ENCODE data around the gene BCAS1. TPM values are rescaled to one million over a fixed set of nuclear protein-coding genes. Genes with fewer than 3 reads are reported as not detected.

BCAS1 gene
- total RNA-seq, 5 donors from 2014 or later (not counting 1 experiment from before 2014, with no cell fraction given): 0.26 to 0.76 (median 0.51) TPM; not detected in 1

GRCh38 chr20:54061101-54061881 lies 9.1 kb downstream of the BCAS1 start:
- no peaks in the 10 kb centered on the region for H3K27me3 ChIP-seq (replicated peaks in 1 of 2; ENCODE audit: control insufficient read depth in 2 of 2, extremely low read depth in 1 of 2, insufficient read depth in 2 of 2, low read length in 1 of 2)
- Mint-ChIP-seq H3K27ac (no peak overlapping the region), H3K36me3 (no peaks in the 10 kb centered on the region), H3K27me3 (peaks cover 0 to 2% of the 10 kb centered on the region in 2 donors), H3K4me3 (no peak overlapping the region), H3K4me1 (peaks cover 6 to 11% (median 9%) of the 10 kb centered on the region in 3 donors), H3K9me3 (no peaks in the 10 kb centered on the region)
- no peak for ATAC-seq (replicated peaks in 1 of 4)
- WGBS (ENCODE audit: insufficient coverage): 80% methylated on average over 1 of the region's 8 CpGs
- no peak overlapping the region for H3K4me3 ChIP-seq (ENCODE audit: control insufficient read depth in 1 of 2, extremely low read depth in 1 of 2, low read length in 1 of 2)
- ChIA-PET CTCF (interaction anchor here in 1 of 2 donors (0.6 to 1.2 kb wide), 3 partner anchors 107 to 905 kb away, joined by 3 to 4 read pairs (median 3); no protein-coding TSS in a partner anchor), POLR2A (no interaction called here)
- H3K4me1 ChIP-seq (ENCODE audit: control insufficient read depth in 1 of 2, extremely low read depth in 1 of 2, insufficient read depth in 2 of 2, low read length in 2 of 2): peaks cover 0 to 14% of the 10 kb centered on the region in 2 experiments
- no peaks in the 10 kb centered on the region for H3K36me3 ChIP-seq (ENCODE audit: control insufficient read depth in 2 of 2, extremely low read depth in 1 of 2, insufficient read depth in 1 of 2, low read length in 1 of 2)
- no peaks in the 10 kb centered on the region for H3K9me3 ChIP-seq
- no peak for DNase-seq
- no peak overlapping the region for H3K27ac ChIP-seq (ENCODE audit: low read length)

GRCh38 chr20:54059691-54060364 lies 10.6 kb downstream of the BCAS1 start:
- CTCF ChIA-PET: no interaction called here
- H3K4me1 ChIP-seq (ENCODE audit: control insufficient read depth in 1 of 2, extremely low read depth in 1 of 2, insufficient read depth in 2 of 2, low read length in 2 of 2): peaks cover 0 to 14% of the 10 kb centered on the region in 2 experiments
- Mint-ChIP-seq H3K4me3 (no peak overlapping the region), H3K27me3 (no peaks in the 10 kb centered on the region), H3K9me3 (no peaks in the 10 kb centered on the region), H3K27ac (no peak overlapping the region), H3K36me3 (no peaks in the 10 kb centered on the region), H3K4me1 (peaks cover 6 to 11% (median 9%) of the 10 kb centered on the region in 3 donors)
- H3K27me3 ChIP-seq (replicated peaks in 1 of 2; ENCODE audit: control insufficient read depth in 2 of 2, extremely low read depth in 1 of 2, insufficient read depth in 2 of 2, low read length in 1 of 2): no peaks in the 10 kb centered on the region
- H3K36me3 ChIP-seq (ENCODE audit: control insufficient read depth in 2 of 2, extremely low read depth in 1 of 2, insufficient read depth in 1 of 2, low read length in 1 of 2): no peaks in the 10 kb centered on the region
- H3K4me3 ChIP-seq (ENCODE audit: control insufficient read depth in 1 of 2, extremely low read depth in 1 of 2, low read length in 1 of 2): no peak overlapping the region
- H3K27ac ChIP-seq (ENCODE audit: low read length): no peak overlapping the region
- H3K9me3 ChIP-seq: no peaks in the 10 kb centered on the region
- POLR2A ChIA-PET: no interaction called here
- 67% methylated on average over 1 of the region's 6 CpGs for WGBS (ENCODE audit: insufficient coverage)
- DNase-seq (no peak), ATAC-seq (replicated peaks in 1 of 4) (no peak)

GRCh38 chr20:54058420-54059139 lies 11.8 kb downstream of the BCAS1 start:
- Mint-ChIP-seq H3K36me3 (no peaks in the 10 kb centered on the region), H3K27ac (no peak overlapping the region), H3K9me3 (no peaks in the 10 kb centered on the region), H3K27me3 (peaks cover 0 to 4% of the 10 kb centered on the region in 2 donors), H3K4me3 (no peak overlapping the region), H3K4me1 (peaks cover 0 to under 1% (median 0%) of the 10 kb centered on the region in 3 donors)
- H3K4me3 ChIP-seq (ENCODE audit: control insufficient read depth in 1 of 2, extremely low read depth in 1 of 2, low read length in 1 of 2): no peak overlapping the region
- no peak for DNase-seq
- 77% methylated on average over 5 of the region's 16 CpGs for WGBS (ENCODE audit: insufficient coverage)
- H3K27ac ChIP-seq (ENCODE audit: low read length): no peak overlapping the region
- ChIA-PET POLR2A (no interaction called here), CTCF (interaction anchor here in 1 of 2 donors (0.7 kb wide), 2 partner anchors 11 to 161 kb away, joined by 4 to 7 read pairs; no protein-coding TSS in a partner anchor)
- H3K36me3 ChIP-seq (ENCODE audit: control insufficient read depth in 2 of 2, extremely low read depth in 1 of 2, insufficient read depth in 1 of 2, low read length in 1 of 2): no peaks in the 10 kb centered on the region
- no peaks in the 10 kb centered on the region for H3K27me3 ChIP-seq (replicated peaks in 1 of 2; ENCODE audit: control insufficient read depth in 2 of 2, extremely low read depth in 1 of 2, insufficient read depth in 2 of 2, low read length in 1 of 2)
- no peak for ATAC-seq (replicated peaks in 1 of 4)
- peaks cover 0 to 7% of the 10 kb centered on the region in 2 experiments for H3K4me1 ChIP-seq (ENCODE audit: control insufficient read depth in 1 of 2, extremely low read depth in 1 of 2, insufficient read depth in 2 of 2, low read length in 2 of 2)
- no peaks in the 10 kb centered on the region for H3K9me3 ChIP-seq

GRCh38 chr20:54056762-54057639 lies 13.4 kb downstream of the BCAS1 start:
- ChIA-PET CTCF (interaction anchor here in 1 of 2 donors (1.3 kb wide), 1 partner anchor 11 kb away, joined by 3 read pairs; no protein-coding TSS in a partner anchor), POLR2A (no interaction called here)
- H3K27me3 Mint-ChIP-seq: peaks cover 3 to 4% of the 10 kb centered on the region in 2 donors
- ATAC-seq (replicated peaks in 1 of 4): no peak
- Histone ChIP-seq H3K27me3 (replicated peaks in 1 of 2; ENCODE audit: control insufficient read depth in 2 of 2, extremely low read depth in 1 of 2, insufficient read depth in 2 of 2, low read length in 1 of 2) (peaks cover 0 to 2% of the 10 kb centered on the region in 2 experiments), H3K4me3 (ENCODE audit: control insufficient read depth in 1 of 2, extremely low read depth in 1 of 2, low read length in 1 of 2) (no peak overlapping the region), H3K4me1 (ENCODE audit: control insufficient read depth in 1 of 2, extremely low read depth in 1 of 2, insufficient read depth in 2 of 2, low read length in 2 of 2) (no peaks in the 10 kb centered on the region), H3K9me3 (no peaks in the 10 kb centered on the region), H3K36me3 (ENCODE audit: control insufficient read depth in 2 of 2, extremely low read depth in 1 of 2, insufficient read depth in 1 of 2, low read length in 1 of 2) (no peaks in the 10 kb centered on the region), H3K27ac (ENCODE audit: low read length) (no peak overlapping the region)
- H3K4me3 Mint-ChIP-seq: no peak overlapping the region
- no peak overlapping the region for H3K27ac Mint-ChIP-seq
- DNase-seq: no peak
- H3K36me3 Mint-ChIP-seq: no peaks in the 10 kb centered on the region
- no peaks in the 10 kb centered on the region for H3K9me3 Mint-ChIP-seq
- WGBS (ENCODE audit: insufficient coverage): no CpG with 5 or more reads among the region's 3 CpGs
- H3K4me1 Mint-ChIP-seq: no peaks in the 10 kb centered on the region

- H3K9me3 Mint-ChIP-seq: no peaks in the 10 kb centered on the region
- H3K27ac Mint-ChIP-seq: no peak overlapping the region
- ATAC-seq (replicated peaks in 1 of 4) (no peak), DNase-seq (no peak)
- H3K36me3 Mint-ChIP-seq: no peaks in the 10 kb centered on the region
- H3K4me3 Mint-ChIP-seq: no peak overlapping the region
- H3K4me3 ChIP-seq (ENCODE audit: control insufficient read depth in 1 of 2, extremely low read depth in 1 of 2, low read length in 1 of 2): no peak overlapping the region
- H3K4me1 ChIP-seq (ENCODE audit: control insufficient read depth in 1 of 2, extremely low read depth in 1 of 2, insufficient read depth in 2 of 2, low read length in 2 of 2): no peaks in the 10 kb centered on the region
- CTCF ChIA-PET: interaction anchor here in 1 of 2 donors (0.6 kb wide), 1 partner anchor 17 kb away, joined by 3 read pairs; no protein-coding TSS in a partner anchor
- WGBS (ENCODE audit: insufficient coverage): 100% methylated on average over 1 of the region's 5 CpGs
- no peak overlapping the region for H3K27ac ChIP-seq (ENCODE audit: low read length)
- POLR2A ChIA-PET: no interaction called here
- peaks cover 7 to 19% of the 10 kb centered on the region in 2 donors for H3K27me3 Mint-ChIP-seq
- H3K27me3 ChIP-seq (replicated peaks in 1 of 2; ENCODE audit: control insufficient read depth in 2 of 2, extremely low read depth in 1 of 2, insufficient read depth in 2 of 2, low read length in 1 of 2): peaks cover 0 to 2% of the 10 kb centered on the region in 2 experiments
- no peaks in the 10 kb centered on the region for H3K36me3 ChIP-seq (ENCODE audit: control insufficient read depth in 2 of 2, extremely low read depth in 1 of 2, insufficient read depth in 1 of 2, low read length in 1 of 2)
- H3K4me1 Mint-ChIP-seq: no peaks in the 10 kb centered on the region
- H3K9me3 ChIP-seq: no peaks in the 10 kb centered on the region
Measured at GRCh38 chr20:54054516-54054915, 15.9 kb downstream of the BCAS1 start.

All from T-cell (primary cell).